Endothelial cell (in vitro differentiated cells): ENCODE measurements around the gene STAT4. TPM values are rescaled to one million over a fixed set of nuclear protein-coding genes. Genes with fewer than 3 reads are reported as not detected.

Source experiments
- DNase-seq: peaks from one replicate; pipeline ENCODE4 v3.0.0; 2021; ENCODE audit warnings: low spot score
- H3K27ac Mint-ChIP-seq: one replicate; pipeline ENCODE4 v1.8.0; 2021; ENCODE audit warnings: mixed read lengths, inconsistent platforms; ENCODE audit not compliant: unreplicated experiment
- H3K27me3 Mint-ChIP-seq: one replicate; pipeline ENCODE4 v1.8.0; 2021; ENCODE audit warnings: mild to moderate bottlenecking, moderate library complexity, mixed read lengths, inconsistent platforms; ENCODE audit not compliant: unreplicated experiment
- H3K36me3 Mint-ChIP-seq: one replicate; pipeline ENCODE4 v1.8.0; 2021; ENCODE audit warnings: mild to moderate bottlenecking, low read depth, mixed read lengths, inconsistent platforms; ENCODE audit not compliant: unreplicated experiment
- H3K4me1 Mint-ChIP-seq: one replicate; pipeline ENCODE4 v1.8.0; 2021; ENCODE audit warnings: mild to moderate bottlenecking, mixed read lengths, inconsistent platforms; ENCODE audit not compliant: unreplicated experiment
- H3K4me3 Mint-ChIP-seq: one replicate; pipeline ENCODE4 v1.8.0; 2021; ENCODE audit warnings: mild to moderate bottlenecking, mixed read lengths, inconsistent platforms; ENCODE audit not compliant: unreplicated experiment
- H3K9me3 Mint-ChIP-seq: one replicate; pipeline ENCODE4 v1.8.0; 2021; ENCODE audit warnings: mixed read lengths, inconsistent platforms; ENCODE audit not compliant: unreplicated experiment
- CTCF ChIP-seq: fragments of 200-600 bp; sonication (generic); IDR thresholded peaks from one replicate; pipeline ENCODE4 v1.5.0; 2021; ENCODE audit warnings: antibody characterized with exemption; ENCODE audit not compliant: unreplicated experiment
- total RNA-seq: library from RNA; stranded (reverse); fragmentation: NEBNext Ultra II Directional; extraction: Animal tissue kit (Norgen Biotek cat#: 25700); gene quantifications from one replicate; pipeline ENCODE4 v1.2.1, GENCODE V29; 2021; ENCODE audit not compliant: unreplicated experiment

Gene STAT4
- total RNA-seq, 1 donor from 2014 or later = 1.1 TPM

DNA sequence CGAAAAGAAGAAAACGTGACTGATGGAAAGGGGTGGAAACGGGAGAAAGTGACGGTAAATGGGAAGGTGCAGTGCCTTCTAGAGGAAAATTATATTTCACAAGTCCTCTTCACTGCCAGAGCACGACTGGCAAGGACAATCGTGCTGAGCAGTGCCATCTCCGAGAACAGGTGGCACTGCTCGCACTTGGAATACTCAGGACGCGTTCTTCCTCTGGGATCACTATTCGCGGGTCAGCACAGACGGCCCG lies 137.2 kb downstream of the STAT4 start:
- Mint-ChIP-seq H3K27me3 (peaks cover 2% of the 10 kb centered on the region), H3K9me3 (no peaks in the 10 kb centered on the region), H3K27ac (no peak overlapping the region), H3K4me3 (no peak overlapping the region), H3K36me3 (no peaks in the 10 kb centered on the region), H3K4me1 (no peaks in the 10 kb centered on the region)
- DNase-seq = no peak
- TF ChIP-seq CTCF = no peak

GRCh38 chr2:191012845-191013681 lies 137.7 kb downstream of the STAT4 start:
- no peak for TF ChIP-seq CTCF
- no peak overlapping the region for H3K27ac Mint-ChIP-seq
- H3K4me3 Mint-ChIP-seq = no peak overlapping the region
- no peaks in the 10 kb centered on the region for H3K27me3 Mint-ChIP-seq
- H3K36me3 Mint-ChIP-seq = no peaks in the 10 kb centered on the region
- H3K9me3 Mint-ChIP-seq = no peaks in the 10 kb centered on the region
- no peak for DNase-seq
- H3K4me1 Mint-ChIP-seq = no peaks in the 10 kb centered on the region

DNA sequence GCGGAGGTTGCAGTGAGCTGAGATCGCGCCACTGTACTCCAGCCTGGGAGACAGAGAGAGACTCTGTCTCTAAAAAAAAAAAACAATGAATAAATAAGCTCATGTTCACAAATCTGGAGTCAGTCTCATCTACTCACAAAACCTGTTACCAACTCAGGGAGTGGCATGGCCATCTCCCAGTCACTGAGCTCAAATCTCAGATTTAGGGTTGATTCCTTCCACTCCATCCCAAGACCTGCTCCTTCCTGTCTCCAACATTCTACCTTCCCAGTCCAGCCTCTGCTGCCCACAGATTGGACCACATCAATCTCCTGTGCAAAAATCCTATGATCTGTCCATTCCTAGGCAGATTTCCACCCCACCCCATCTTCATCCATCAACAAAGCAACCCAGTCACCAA lies 138.4 kb downstream of the STAT4 start:
- Mint-ChIP-seq H3K27me3 (no peaks in the 10 kb centered on the region), H3K4me3 (no peak overlapping the region), H3K27ac (no peak overlapping the region), H3K4me1 (no peaks in the 10 kb centered on the region), H3K36me3 (no peaks in the 10 kb centered on the region), H3K9me3 (no peaks in the 10 kb centered on the region)
- TF ChIP-seq CTCF = no peak
- DNase-seq = no peak

DNA sequence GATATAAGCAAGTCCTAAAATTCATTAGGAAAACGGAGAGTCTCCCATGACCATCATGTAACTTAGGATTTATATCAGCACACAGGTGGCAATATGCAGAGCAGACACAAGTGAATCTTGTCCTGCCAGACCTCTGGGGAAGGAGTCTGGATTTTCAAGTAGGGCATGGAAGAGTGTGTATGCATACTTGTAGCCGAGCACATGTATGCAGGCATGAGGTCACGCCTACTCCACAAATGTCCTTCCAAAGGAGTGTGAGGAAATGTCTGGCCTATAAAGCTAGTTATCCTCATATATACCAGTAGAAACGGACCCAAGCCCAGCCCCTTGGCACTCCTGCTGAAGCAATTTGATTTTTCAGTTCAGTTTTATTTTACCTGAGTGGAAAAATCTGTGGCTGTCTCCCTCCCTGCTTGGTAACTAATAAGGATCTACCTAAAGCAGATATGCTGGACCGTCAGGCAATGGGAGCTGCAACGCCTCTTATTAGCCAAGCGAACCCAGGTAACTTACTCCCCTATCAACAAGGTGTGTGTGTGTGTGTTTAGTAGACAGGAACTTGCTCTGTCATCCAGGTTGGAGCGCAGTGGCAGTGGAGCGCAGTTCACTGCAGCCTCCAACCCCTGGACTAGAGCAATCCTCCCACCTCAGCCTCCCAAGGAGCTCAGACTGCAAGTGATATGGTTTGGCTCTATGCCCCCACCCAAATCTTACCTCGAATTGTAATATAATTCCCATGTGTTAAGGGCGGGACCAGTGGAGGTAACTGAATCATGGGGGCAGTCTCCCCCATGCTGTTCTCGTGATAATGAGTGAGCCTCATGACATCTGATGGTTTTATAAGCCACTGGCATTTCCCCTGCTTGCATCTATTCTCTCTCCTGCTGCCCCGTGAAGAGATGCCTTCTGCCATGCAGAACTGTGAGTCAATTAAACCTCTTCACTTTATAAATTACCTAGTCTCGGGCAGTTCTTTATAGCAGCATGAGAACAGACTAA lies 139.6 kb downstream of the STAT4 start:
- DNase-seq = no peak
- Mint-ChIP-seq H3K4me3 (no peak overlapping the region), H3K36me3 (peaks cover 10% of the 10 kb centered on the region), H3K27me3 (peaks cover 2% of the 10 kb centered on the region), H3K4me1 (no peaks in the 10 kb centered on the region), H3K27ac (no peak overlapping the region), H3K9me3 (no peaks in the 10 kb centered on the region)
- no peak for TF ChIP-seq CTCF
